Hippocampal formation (tissue), 2 donors: ENCODE data around the gene MBD3L1.

ENCODE experiments used
- DNase-seq, 2 donors: peaks; one replicate each; lab custom pipeline; 2025; lab: John Stamatoyannopoulos, UW

MBD3L1 gene

GRCh38 chr19:8832132-8833021 is at the start of gene MBD3L1, which contains the start of gene ZNF558:
Gene MBD3L1 (plus strand): TSS chr19:8832377. CDS start chr19:8842679, 10,302 bp downstream.
Gene ZNF558 (minus strand): TSS chr19:8832304. CDS start chr19:8822659, 9,645 bp downstream.
- peak; percentile 96 to 99 for DNase-seq

GRCh38 chr19:8794823-8795222 is 37.4 kb upstream of the MBD3L1 start:
- no peak for DNase-seq

- no peak for DNase-seq
Observed at GRCh38 chr19:8806661-8807060, 25.5 kb upstream of the MBD3L1 start.

- no peak for DNase-seq
Observed at GRCh38 chr19:8811315-8812172, 20.6 kb upstream of the MBD3L1 start.

- no peak for DNase-seq
Observed at GRCh38 chr19:8814176-8814575, 18.0 kb upstream of the MBD3L1 start.

- DNase-seq: no peak
Observed at GRCh38 chr19:8815780-8816179, 16.4 kb upstream of the MBD3L1 start.

GRCh38 chr19:8820234-8820633 is 11.9 kb upstream of the MBD3L1 start:
- DNase-seq: no peak

- DNase-seq: no peak
Observed at GRCh38 chr19:8821748-8822241, 10.4 kb upstream of the MBD3L1 start.

GRCh38 chr19:8826371-8826770 is 5.8 kb upstream of the MBD3L1 start:
- no peak for DNase-seq

- no peak for DNase-seq
Observed at GRCh38 chr19:8827277-8827676, 4.9 kb upstream of the MBD3L1 start.

- DNase-seq: no peak
Observed at GRCh38 chr19:8831373-8831772, 804 bp upstream of the MBD3L1 start.

GRCh38 chr19:8831832-8832131 is 395 bp upstream of the MBD3L1 start:
- no peak for DNase-seq

GRCh38 chr19:8835446-8835845 is 3.3 kb downstream of the MBD3L1 start:
- DNase-seq: no peak

- no peak for DNase-seq
Observed at GRCh38 chr19:8835877-8836276, 3.7 kb downstream of the MBD3L1 start.

GRCh38 chr19:8840708-8841107 is 8.5 kb downstream of the MBD3L1 start:
- DNase-seq: no peak

GRCh38 chr19:8846819-8847218 is 14.6 kb downstream of the MBD3L1 start:
- DNase-seq: no peak

GRCh38 chr19:8849232-8849631 is 17.1 kb downstream of the MBD3L1 start:
- DNase-seq: no peak

- no peak for DNase-seq
Observed at GRCh38 chr19:8850488-8850887, 18.3 kb downstream of the MBD3L1 start.

- no peak for DNase-seq
Observed at GRCh38 chr19:8858260-8858659, 26.1 kb downstream of the MBD3L1 start.

GRCh38 chr19:8866344-8866743 is 34.2 kb downstream of the MBD3L1 start:
- no peak for DNase-seq

- DNase-seq: no peak
Observed at GRCh38 chr19:8877854-8878705, 45.9 kb downstream of the MBD3L1 start.
